ENCODE measurements around the gene ATAD5.

ATAD5 gene

DNA sequence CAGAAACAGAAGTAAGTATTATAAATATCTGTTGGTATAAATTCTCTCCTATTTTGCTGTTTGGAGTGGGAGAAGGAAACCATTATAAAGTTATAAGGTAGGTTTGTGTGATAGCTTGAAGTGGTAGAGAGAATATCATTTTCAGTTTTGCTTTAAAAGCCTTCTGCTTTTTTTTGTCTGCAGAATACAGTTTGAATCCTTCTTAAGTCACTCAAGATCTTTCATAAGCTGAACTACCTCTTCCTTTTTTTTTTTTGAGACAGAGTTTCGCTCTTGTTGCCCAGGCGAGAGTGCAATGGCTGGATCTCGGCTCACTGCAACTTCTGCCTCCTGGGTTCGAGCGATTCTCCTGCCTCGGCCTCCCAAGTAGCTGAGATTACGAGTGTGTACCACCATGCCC lies 9.0 kb downstream of the ATAD5 start:
- ChIA-PET CTCF (interaction anchor here (0.6 to 0.9 kb wide), 2 partner anchors 15 to 52 kb away, joined by 3 read pairs; no protein-coding TSS in a partner anchor), POLR2A (interaction anchor here (1.7 kb wide), 1 partner anchor 16 kb away, joined by 5 read pairs; no protein-coding TSS in a partner anchor)

DNA sequence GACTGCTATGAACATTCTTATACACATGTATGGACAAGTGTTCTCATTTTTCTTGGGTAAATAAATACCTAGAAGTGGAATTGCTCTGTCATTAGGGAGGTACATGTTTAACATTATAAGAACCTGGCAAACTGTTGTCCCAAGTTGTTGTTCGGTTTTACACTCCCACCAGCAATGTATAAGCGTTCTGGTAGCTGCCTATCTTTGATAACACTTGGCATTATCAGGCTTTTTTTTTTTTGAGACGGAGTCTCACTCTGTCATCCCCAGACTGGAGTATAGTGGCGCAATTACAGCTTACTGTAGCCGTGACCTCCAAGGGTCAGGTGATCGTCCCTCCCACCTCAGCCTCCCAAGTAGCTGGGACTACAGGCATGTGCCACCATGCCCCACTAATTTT lies 16.3 kb downstream of the ATAD5 start:
- H3K4me1 ChIP-seq (ENCODE audit: control insufficient read depth, insufficient read depth, low read length) = no peaks in the 10 kb centered on the region
- POLR2A ChIA-PET = interaction anchor here (0.9 kb wide), 1 partner anchor 15 kb away, joined by 3 read pairs; no protein-coding TSS in a partner anchor
- H3K36me3 ChIP-seq (ENCODE audit: control insufficient read depth in 2 of 2, insufficient read depth in 1 of 2, low read length in 2 of 2) = peaks cover 76 to 81% of the 10 kb centered on the region in 2 experiments
- H3K27ac ChIP-seq (ENCODE audit: extremely low read depth, low read depth, low read length) = no peak overlapping the region
- CTCF ChIA-PET = no interaction called here
- H3K9me3 ChIP-seq (ENCODE audit: control insufficient read depth, insufficient read depth, low read depth, low read length) = no peaks in the 10 kb centered on the region
- no peak for TF ChIP-seq ZNF433 (tag by site-specific recombination; IDR thresholded peaks at IDR 0.05; ENCODE audit: low read depth)
- TF ChIP-seq ZNF501 (tag by site-specific recombination; IDR thresholded peaks at IDR 0.05) = no peak
- TF ChIP-seq ZNF169 (tag by site-specific recombination; IDR thresholded peaks at IDR 0.05) = no peak
- no peak for TF ChIP-seq ZNF155 (tag by site-specific recombination; IDR thresholded peaks at IDR 0.05)
- TF ChIP-seq, protein P1, sequence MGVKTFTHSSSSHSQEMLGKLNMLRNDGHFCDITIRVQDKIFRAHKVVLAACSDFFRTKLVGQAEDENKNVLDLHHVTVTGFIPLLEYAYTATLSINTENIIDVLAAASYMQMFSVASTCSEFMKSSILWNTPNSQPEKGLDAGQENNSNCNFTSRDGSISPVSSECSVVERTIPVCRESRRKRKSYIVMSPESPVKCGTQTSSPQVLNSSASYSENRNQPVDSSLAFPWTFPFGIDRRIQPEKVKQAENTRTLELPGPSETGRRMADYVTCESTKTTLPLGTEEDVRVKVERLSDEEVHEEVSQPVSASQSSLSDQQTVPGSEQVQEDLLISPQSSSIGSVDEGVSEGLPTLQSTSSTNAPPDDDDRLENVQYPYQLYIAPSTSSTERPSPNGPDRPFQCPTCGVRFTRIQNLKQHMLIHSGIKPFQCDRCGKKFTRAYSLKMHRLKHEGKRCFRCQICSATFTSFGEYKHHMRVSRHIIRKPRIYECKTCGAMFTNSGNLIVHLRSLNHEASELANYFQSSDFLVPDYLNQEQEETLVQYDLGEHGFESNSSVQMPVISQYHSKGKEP (tag by site-specific recombination; IDR thresholded peaks at IDR 0.05) = no peak
- no peak for TF ChIP-seq ZBTB7A (tag by site-specific recombination; IDR thresholded peaks at IDR 0.05; ENCODE audit: low read depth)
- TF ChIP-seq ZNF138 (tag by site-specific recombination; IDR thresholded peaks at IDR 0.05; ENCODE audit: borderline replicate concordance) = no peak
- H3K4me3 ChIP-seq (ENCODE audit: low read depth, low read length) = no peak overlapping the region

More for the DNA sequence above, 9.0 kb downstream of the ATAD5 start:
- Histone ChIP-seq H3K9me3 (ENCODE audit: control insufficient read depth, insufficient read depth, low read depth, low read length) (no peaks in the 10 kb centered on the region), H3K4me1 (ENCODE audit: control insufficient read depth, insufficient read depth, low read length) (no peaks in the 10 kb centered on the region), H3K4me3 (ENCODE audit: low read depth, low read length) (no peak overlapping the region), H3K36me3 (ENCODE audit: control insufficient read depth in 2 of 2, insufficient read depth in 1 of 2, low read length in 2 of 2) (peaks cover 83 to 99% of the 10 kb centered on the region in 2 experiments), H3K27ac (ENCODE audit: extremely low read depth, low read depth, low read length) (no peak overlapping the region)
- no peak for TF ChIP-seq KLF7 (tag by site-specific recombination; IDR thresholded peaks at IDR 0.05; ENCODE audit: borderline replicate concordance)
- TF ChIP-seq ZNF311 (tag by site-specific recombination; IDR thresholded peaks at IDR 0.05; ENCODE audit: borderline replicate concordance) = no peak
- TF ChIP-seq EGR2 (tag by site-specific recombination; IDR thresholded peaks at IDR 0.05; ENCODE audit: low read depth) = no peak
- TF ChIP-seq ZNF19 (tag by site-specific recombination; IDR thresholded peaks at IDR 0.05; ENCODE audit: low read depth) = no peak
- TF ChIP-seq, protein P2, sequence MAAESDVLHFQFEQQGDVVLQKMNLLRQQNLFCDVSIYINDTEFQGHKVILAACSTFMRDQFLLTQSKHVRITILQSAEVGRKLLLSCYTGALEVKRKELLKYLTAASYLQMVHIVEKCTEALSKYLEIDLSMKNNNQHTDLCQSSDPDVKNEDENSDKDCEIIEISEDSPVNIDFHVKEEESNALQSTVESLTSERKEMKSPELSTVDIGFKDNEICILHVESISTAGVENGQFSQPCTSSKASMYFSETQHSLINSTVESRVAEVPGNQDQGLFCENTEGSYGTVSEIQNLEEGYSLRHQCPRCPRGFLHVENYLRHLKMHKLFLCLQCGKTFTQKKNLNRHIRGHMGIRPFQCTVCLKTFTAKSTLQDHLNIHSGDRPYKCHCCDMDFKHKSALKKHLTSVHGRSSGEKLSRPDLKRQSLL (tag by site-specific recombination; IDR thresholded peaks at IDR 0.05) = no peak

DNA sequence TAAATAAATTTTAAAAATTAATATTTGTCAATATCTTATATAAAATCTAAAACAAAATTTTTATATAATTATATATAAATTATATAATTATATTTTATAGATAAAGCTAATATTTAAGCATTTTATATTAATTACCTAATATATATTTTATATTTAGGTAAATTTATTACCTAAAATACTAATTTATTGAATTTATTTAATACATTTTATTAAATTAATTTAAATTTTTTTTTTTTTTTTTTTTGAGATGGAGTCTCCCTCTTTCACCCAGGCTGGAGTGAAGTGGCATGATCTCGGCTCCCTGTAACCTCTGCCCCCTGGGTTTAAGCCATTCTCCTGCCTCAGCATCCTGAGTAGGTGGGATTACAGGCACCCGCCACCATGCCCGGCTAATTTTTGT lies 22.4 kb downstream of the ATAD5 start:
- Histone ChIP-seq H3K27ac (ENCODE audit: extremely low read depth, low read depth, low read length) (no peak overlapping the region), H3K36me3 (ENCODE audit: control insufficient read depth in 2 of 2, insufficient read depth in 1 of 2, low read length in 2 of 2) (peaks cover 73 to 81% of the 10 kb centered on the region in 2 experiments), H3K9me3 (ENCODE audit: control insufficient read depth, insufficient read depth, low read depth, low read length) (no peaks in the 10 kb centered on the region), H3K4me3 (ENCODE audit: low read depth, low read length) (no peak overlapping the region), H3K4me1 (ENCODE audit: control insufficient read depth, insufficient read depth, low read length) (no peaks in the 10 kb centered on the region)
- CTCF ChIA-PET = interaction anchor here (0.6 kb wide), 1 partner anchor 400 kb away, joined by 4 read pairs; no protein-coding TSS in a partner anchor
- POLR2A ChIA-PET = interaction anchor here (0.7 kb wide), 1 partner anchor 30 kb away, joined by 3 read pairs; no protein-coding TSS in a partner anchor
- TF ChIP-seq ZNF626 (tag by site-specific recombination; IDR thresholded peaks at IDR 0.05) (no peak), ZNF311 (tag by site-specific recombination; IDR thresholded peaks at IDR 0.05; ENCODE audit: borderline replicate concordance) (no peak), ZNF223 (tag by site-specific recombination; IDR thresholded peaks at IDR 0.05) (no peak), KLF16 (tag by site-specific recombination; IDR thresholded peaks at IDR 0.05) (no peak), RBAK (tag by site-specific recombination; IDR thresholded peaks at IDR 0.05) (no peak), ZNF184 (tag by site-specific recombination; IDR thresholded peaks at IDR 0.05) (no peak), REPIN1 (tag by site-specific recombination; IDR thresholded peaks at IDR 0.05; ENCODE audit: low read depth) (no peak), ZNF544 (tag by site-specific recombination; IDR thresholded peaks at IDR 0.05) (no peak), ZBTB17 (tag by site-specific recombination; IDR thresholded peaks at IDR 0.05) (no peak), ZNF302 (tag by site-specific recombination; IDR thresholded peaks at IDR 0.05; ENCODE audit: low read depth) (no peak), ZNF777 (tag by site-specific recombination; IDR thresholded peaks at IDR 0.05; ENCODE audit: borderline replicate concordance) (no peak), ZNF549 (tag by site-specific recombination; IDR thresholded peaks at IDR 0.05) (no peak)
- TF ChIP-seq, protein P3, sequence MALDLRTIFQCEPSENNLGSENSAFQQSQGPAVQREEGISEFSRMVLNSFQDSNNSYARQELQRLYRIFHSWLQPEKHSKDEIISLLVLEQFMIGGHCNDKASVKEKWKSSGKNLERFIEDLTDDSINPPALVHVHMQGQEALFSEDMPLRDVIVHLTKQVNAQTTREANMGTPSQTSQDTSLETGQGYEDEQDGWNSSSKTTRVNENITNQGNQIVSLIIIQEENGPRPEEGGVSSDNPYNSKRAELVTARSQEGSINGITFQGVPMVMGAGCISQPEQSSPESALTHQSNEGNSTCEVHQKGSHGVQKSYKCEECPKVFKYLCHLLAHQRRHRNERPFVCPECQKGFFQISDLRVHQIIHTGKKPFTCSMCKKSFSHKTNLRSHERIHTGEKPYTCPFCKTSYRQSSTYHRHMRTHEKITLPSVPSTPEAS (tag by site-specific recombination; IDR thresholded peaks at IDR 0.05) = no peak
